Transverse colon (tissue), 4 donors: ENCODE results near the gene TCHP.

Experiments used
- EP300 ChIP-seq: sonication (generic); formaldehyde crosslinking; IDR thresholded peaks from one replicate; pipeline ENCODE4 v1.6.1; 2017; ENCODE audit warnings: antibody characterized with exemption, low read depth
- POLR2A ChIP-seq: fragments of 450-650 bp; IDR thresholded peaks from one replicate; pipeline ENCODE4 v1.6.1; 2016; ENCODE audit warnings: antibody characterized with exemption, mild to moderate bottlenecking, moderate library complexity
- POLR2AphosphoS5 ChIP-seq, 3 donors: sonication (generic); formaldehyde crosslinking; IDR thresholded peaks; one replicate each; pipeline ENCODE4 v1.6.1; 2016; ENCODE audit warnings: antibody characterized with exemption in 3 of 3
- TF ChIP-seq, protein P1 (sequence below), 5 experiments: fragments of 200-600 bp in 3 of 5; fragments of 450-650 bp in 2 of 5; sonication (generic) in 3 of 5; IDR thresholded peaks; 1 replicate in 2 of 5; 2 replicates in 3 of 5; pipeline ENCODE4 v1.5.1; 2016 to 2017; ENCODE audit warnings: antibody characterized with exemption in 5 of 5, inconsistent platforms in 3 of 5, mild to moderate bottlenecking in 2 of 5, moderate library complexity in 1 of 5

DNA sequence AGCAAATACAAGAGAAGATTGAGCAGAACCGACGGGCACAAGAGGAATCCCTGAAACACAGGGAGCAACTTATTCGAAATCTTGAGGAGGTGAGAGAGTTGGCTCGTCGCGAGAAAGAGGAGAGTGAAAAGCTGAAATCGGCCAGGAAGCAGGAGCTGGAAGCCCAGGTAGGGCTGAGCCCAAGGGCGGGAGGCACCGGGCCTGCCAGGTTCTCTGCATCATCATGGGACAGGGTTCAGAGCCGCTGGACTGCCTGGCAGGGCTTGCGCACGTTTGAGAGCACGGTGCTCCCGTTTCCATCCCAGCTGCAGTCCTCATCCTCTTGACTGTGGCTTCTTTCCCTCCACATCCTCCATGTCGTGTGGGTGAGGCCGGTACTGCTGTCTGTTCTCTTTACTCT lies 14.4 kb downstream of the TCHP start:
- TF ChIP-seq, protein P1, sequence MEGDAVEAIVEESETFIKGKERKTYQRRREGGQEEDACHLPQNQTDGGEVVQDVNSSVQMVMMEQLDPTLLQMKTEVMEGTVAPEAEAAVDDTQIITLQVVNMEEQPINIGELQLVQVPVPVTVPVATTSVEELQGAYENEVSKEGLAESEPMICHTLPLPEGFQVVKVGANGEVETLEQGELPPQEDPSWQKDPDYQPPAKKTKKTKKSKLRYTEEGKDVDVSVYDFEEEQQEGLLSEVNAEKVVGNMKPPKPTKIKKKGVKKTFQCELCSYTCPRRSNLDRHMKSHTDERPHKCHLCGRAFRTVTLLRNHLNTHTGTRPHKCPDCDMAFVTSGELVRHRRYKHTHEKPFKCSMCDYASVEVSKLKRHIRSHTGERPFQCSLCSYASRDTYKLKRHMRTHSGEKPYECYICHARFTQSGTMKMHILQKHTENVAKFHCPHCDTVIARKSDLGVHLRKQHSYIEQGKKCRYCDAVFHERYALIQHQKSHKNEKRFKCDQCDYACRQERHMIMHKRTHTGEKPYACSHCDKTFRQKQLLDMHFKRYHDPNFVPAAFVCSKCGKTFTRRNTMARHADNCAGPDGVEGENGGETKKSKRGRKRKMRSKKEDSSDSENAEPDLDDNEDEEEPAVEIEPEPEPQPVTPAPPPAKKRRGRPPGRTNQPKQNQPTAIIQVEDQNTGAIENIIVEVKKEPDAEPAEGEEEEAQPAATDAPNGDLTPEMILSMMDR (IDR thresholded peaks at IDR 0.05) = no peak
- TF ChIP-seq POLR2A (no peak), POLR2AphosphoS5 (IDR thresholded peaks at IDR 0.05) (no peak), EP300 (no peak)
